Dermis lymphatic vessel endothelial cell (primary cell): ENCODE data around the gene KCTD1. TPM values are rescaled to one million over a fixed set of nuclear protein-coding genes. Genes with fewer than 3 reads are reported as not detected.

Experiments
- total RNA-seq: library from RNA; depleted of rRNA; stranded (reverse); fragments of >200 nt; gene quantifications from 2 replicates; pipeline ENCODE4 v1.2.1, GENCODE V29; 2014

KCTD1 gene
- total RNA-seq: 5.4 and 6.9 TPM in 2 replicates

DNA sequence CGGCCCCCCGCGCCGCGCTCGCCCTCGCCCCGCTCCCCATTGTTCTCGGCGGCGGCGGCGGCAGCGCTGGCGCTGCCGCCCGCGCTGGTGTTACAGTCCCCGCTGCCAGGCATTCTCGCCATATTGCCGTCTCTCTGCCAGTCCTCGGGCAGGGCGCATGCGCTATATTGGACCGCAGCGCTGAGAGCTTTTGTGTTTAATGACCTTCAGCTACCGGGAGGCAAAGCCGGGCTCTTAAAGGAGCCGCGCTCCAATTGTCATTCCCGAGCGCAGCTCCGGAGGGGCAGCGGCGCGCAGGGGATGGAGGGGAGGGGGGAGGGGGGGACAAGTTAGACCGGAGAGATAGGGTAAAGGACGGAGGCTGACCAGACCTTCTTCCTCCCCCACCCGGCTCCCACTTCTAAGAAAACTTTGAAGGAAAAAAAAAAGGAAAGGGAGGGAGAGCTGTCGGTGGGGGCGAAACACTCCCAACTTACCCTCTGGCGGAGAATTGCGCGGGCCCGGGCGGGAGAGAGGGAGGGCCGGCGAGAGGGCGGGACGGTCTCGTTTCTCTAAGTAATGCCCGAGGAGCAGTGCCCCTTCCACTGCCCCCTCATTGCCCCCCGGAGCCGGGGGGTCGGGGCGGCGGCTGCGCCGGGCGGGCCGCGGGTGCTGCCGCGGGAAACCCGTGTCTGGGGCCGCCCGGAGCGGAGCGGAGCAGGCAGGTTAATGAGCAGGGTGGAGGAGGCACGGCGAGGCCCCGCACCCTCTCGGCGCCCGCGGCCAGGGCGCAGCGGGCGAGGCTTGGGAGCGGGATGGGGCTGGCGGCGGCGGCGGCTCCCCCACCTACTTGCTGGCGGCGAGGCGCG, at the start of gene KCTD1:
TSS of gene KCTD1 (minus strand) at position 139 of the 848 bp plus-strand sequence. CDS start at position 122, 17 bp downstream.

